Ascending aorta (tissue), 2 donors: ENCODE results near the gene CLDN5. TPM values are rescaled to one million over a fixed set of nuclear protein-coding genes. Genes with fewer than 3 reads are reported as not detected.

Source experiments
- DNase-seq, 2 donors: peaks; one replicate each; pipeline ENCODE4 v3.0.0-alpha.2; 2019; ENCODE audit warnings: low spot score in 2 of 2
- H3K27ac ChIP-seq, 2 donors: fragments of 200-600 bp; sonication (generic); one replicate each; pipeline ENCODE4 v1.5.1; 2016 to 2017; ENCODE audit warnings: mild to moderate bottlenecking in 1 of 2
- H3K27me3 ChIP-seq: fragments of 200-600 bp; sonication (generic); one replicate; pipeline ENCODE4 v1.5.1; 2017
- H3K36me3 ChIP-seq, 2 donors: fragments of 200-600 bp; sonication (generic); one replicate each; pipeline ENCODE4 v1.5.1; 2016
- H3K4me1 ChIP-seq, 2 donors: fragments of 200-600 bp; sonication (generic); one replicate each; pipeline ENCODE4 v1.5.1; 2016 to 2017; ENCODE audit warnings: mild to moderate bottlenecking in 1 of 2
- H3K4me3 ChIP-seq, 2 donors: fragments of 200-600 bp; sonication (generic); one replicate each; pipeline ENCODE4 v1.5.1; 2016 to 2017; ENCODE audit warnings: mild to moderate bottlenecking in 1 of 2
- H3K9me3 ChIP-seq, 2 donors: fragments of 200-600 bp; sonication (generic); one replicate each; pipeline ENCODE4 v1.5.1; 2016
- intact Hi-C: fragments of 100-400 bp; cut with DNase I; formaldehyde crosslinking; loops from one replicate; pipeline ENCODE4 v1.15.1; 2023
- total RNA-seq: library from RNA; depleted of rRNA; stranded (reverse); fragments of >200 nt; gene quantifications from one replicate; pipeline ENCODE4 v1.1.0, GENCODE V29; 2016
- TF ChIP-seq, protein P1 (sequence below), 3 experiments: fragments of 200-600 bp in 2 of 3; fragments of 450-650 bp in 1 of 3; sonication (generic) in 2 of 3; IDR thresholded peaks; one replicate each; pipeline ENCODE4 v1.5.1; 2016 to 2019; ENCODE audit warnings: antibody characterized with exemption in 3 of 3, mild to moderate bottlenecking in 1 of 3, moderate library complexity in 1 of 3

Gene CLDN5
- total RNA-seq, 1 donor from 2014 or later, result 482 TPM

DNA sequence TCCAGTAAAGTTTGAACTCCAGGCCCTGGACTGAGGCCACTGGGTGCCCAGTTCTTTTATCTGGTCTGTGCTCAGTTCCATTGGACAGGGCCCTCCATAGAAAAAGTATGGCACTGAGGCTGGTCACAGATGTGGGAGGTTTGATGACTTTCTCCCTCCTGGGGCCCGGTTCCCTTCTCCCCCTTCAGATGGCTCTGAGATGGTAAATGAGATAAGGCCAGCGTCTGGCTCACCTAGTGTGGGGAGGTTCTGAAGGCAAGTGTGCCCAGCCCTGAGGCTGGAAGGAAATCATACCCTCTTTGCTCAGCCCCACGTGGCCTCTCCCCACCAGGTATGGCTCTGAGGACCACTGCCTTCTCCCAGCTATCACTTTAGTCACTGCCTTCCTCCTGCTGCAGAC lies 1.5 kb upstream of the CLDN5 start:
- no peak overlapping the region for H3K27ac ChIP-seq
- H3K36me3 ChIP-seq, result no peaks in the 10 kb centered on the region
- no peaks in the 10 kb centered on the region for H3K9me3 ChIP-seq
- no peaks in the 10 kb centered on the region for H3K27me3 ChIP-seq
- H3K4me3 ChIP-seq, result no peak overlapping the region
- intact Hi-C loops, result no loop called here
- no peaks in the 10 kb centered on the region for H3K4me1 ChIP-seq
- DNase-seq, result peak in 1 of 2 donors; percentile 56
- TF ChIP-seq, protein P1, sequence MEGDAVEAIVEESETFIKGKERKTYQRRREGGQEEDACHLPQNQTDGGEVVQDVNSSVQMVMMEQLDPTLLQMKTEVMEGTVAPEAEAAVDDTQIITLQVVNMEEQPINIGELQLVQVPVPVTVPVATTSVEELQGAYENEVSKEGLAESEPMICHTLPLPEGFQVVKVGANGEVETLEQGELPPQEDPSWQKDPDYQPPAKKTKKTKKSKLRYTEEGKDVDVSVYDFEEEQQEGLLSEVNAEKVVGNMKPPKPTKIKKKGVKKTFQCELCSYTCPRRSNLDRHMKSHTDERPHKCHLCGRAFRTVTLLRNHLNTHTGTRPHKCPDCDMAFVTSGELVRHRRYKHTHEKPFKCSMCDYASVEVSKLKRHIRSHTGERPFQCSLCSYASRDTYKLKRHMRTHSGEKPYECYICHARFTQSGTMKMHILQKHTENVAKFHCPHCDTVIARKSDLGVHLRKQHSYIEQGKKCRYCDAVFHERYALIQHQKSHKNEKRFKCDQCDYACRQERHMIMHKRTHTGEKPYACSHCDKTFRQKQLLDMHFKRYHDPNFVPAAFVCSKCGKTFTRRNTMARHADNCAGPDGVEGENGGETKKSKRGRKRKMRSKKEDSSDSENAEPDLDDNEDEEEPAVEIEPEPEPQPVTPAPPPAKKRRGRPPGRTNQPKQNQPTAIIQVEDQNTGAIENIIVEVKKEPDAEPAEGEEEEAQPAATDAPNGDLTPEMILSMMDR (IDR thresholded peaks at IDR 0.05), result no peak

- intact Hi-C loops, result no loop called here
- Histone ChIP-seq H3K27me3 (no peaks in the 10 kb centered on the region), H3K4me1 (no peaks in the 10 kb centered on the region), H3K9me3 (no peaks in the 10 kb centered on the region), H3K27ac (peak overlapping the region in 1 of 2 donors; percentile 34), H3K4me3 (no peak overlapping the region), H3K36me3 (no peaks in the 10 kb centered on the region)
- TF ChIP-seq, protein P1 (IDR thresholded peaks at IDR 0.05), result no peak
- DNase-seq, result peak in 1 of 2 donors; percentile 52
These were observed 978 bp upstream of the CLDN5 start for GRCh38 chr22:19525116-19525660.

- peak in 1 of 2 donors; percentile 43 for DNase-seq
- peak overlapping the region; percentile 33 to 52 for H3K4me3 ChIP-seq
- H3K36me3 ChIP-seq, result no peaks in the 10 kb centered on the region
- H3K4me1 ChIP-seq, result no peaks in the 10 kb centered on the region
- H3K27ac ChIP-seq, result no peak overlapping the region
- H3K27me3 ChIP-seq, result no peaks in the 10 kb centered on the region
- intact Hi-C loops, result no loop called here
- TF ChIP-seq, protein P1 (IDR thresholded peaks at IDR 0.05), result no peak
- H3K9me3 ChIP-seq, result no peaks in the 10 kb centered on the region
These were observed 705 bp downstream of the CLDN5 start for GRCh38 chr22:19523240-19524169.

- no peaks in the 10 kb centered on the region for H3K4me1 ChIP-seq
- H3K4me3 ChIP-seq, result peak overlapping the region in 1 of 2 donors; percentile 52
- peak in 1 of 2 donors; percentile 61 for DNase-seq
- no peaks in the 10 kb centered on the region for H3K9me3 ChIP-seq
- no peaks in the 10 kb centered on the region for H3K36me3 ChIP-seq
- TF ChIP-seq, protein P1 (IDR thresholded peaks at IDR 0.05), result no peak
- no peaks in the 10 kb centered on the region for H3K27me3 ChIP-seq
- H3K27ac ChIP-seq, result no peak overlapping the region
- intact Hi-C loops, result no loop called here
These were observed 1.4 kb downstream of the CLDN5 start for GRCh38 chr22:19522881-19523239.

DNA sequence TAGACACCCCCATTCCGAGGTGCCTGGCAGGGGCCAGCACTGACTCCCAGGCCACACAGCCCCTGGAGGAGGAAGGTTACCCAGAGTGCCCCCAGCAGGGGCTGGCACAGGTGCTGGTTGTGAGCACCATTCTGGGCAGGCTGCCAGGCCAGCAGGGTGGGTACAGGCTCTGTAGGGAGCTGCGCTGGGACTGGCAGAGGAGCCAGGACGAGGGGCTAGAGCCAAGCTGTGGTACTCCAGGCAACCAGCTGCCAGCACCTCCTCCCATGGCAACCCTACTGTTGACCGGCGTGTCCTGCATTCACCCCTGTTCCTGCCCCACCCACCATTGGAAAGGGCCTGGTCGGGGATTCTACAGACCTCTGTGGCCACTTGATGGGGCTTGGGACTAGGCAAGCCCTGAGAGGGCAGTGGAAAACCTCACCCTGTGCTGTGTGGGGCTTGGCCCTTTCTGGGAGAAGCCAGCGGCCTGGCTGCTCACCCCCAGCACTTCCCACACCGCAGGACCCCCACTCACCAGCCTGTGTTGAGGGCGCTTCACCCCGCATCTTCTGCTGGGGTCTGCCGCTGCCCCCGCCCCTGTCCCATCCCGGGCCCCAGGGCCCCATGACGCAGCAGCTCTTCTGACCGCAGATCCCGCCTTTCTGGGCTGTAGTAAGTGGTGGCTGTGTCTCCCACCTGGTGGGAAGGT lies 1.9 kb downstream of the CLDN5 start:
- TF ChIP-seq, protein P1 (IDR thresholded peaks at IDR 0.05), result no peak
- Histone ChIP-seq H3K9me3 (no peaks in the 10 kb centered on the region), H3K36me3 (no peaks in the 10 kb centered on the region), H3K27me3 (no peaks in the 10 kb centered on the region), H3K4me1 (no peaks in the 10 kb centered on the region), H3K4me3 (peak overlapping the region in 1 of 2 donors; percentile 52), H3K27ac (no peak overlapping the region)
- intact Hi-C loops, result no loop called here
- DNase-seq, result peak in 1 of 2 donors; percentile 55
